RCC 7860 (cell line): ENCODE data around the gene ZNF74.
"Not testable (repeated sequence)": the region's sequence is repeated elsewhere in the genome, so short reads cannot be mapped to it uniquely, and the experiment has no call there.

Experiments used
- DNase-seq: peaks from one replicate; pipeline ENCODE4 v3.0.0-alpha.2; 2015; ENCODE audit warnings: low spot score
- FAIRE-seq: peaks from 2 replicates; lab custom pipeline; 2012; peaks lifted over from hg19 to GRCh38; lab: Jason Lieb, UNC

The ZNF74 gene

DNA sequence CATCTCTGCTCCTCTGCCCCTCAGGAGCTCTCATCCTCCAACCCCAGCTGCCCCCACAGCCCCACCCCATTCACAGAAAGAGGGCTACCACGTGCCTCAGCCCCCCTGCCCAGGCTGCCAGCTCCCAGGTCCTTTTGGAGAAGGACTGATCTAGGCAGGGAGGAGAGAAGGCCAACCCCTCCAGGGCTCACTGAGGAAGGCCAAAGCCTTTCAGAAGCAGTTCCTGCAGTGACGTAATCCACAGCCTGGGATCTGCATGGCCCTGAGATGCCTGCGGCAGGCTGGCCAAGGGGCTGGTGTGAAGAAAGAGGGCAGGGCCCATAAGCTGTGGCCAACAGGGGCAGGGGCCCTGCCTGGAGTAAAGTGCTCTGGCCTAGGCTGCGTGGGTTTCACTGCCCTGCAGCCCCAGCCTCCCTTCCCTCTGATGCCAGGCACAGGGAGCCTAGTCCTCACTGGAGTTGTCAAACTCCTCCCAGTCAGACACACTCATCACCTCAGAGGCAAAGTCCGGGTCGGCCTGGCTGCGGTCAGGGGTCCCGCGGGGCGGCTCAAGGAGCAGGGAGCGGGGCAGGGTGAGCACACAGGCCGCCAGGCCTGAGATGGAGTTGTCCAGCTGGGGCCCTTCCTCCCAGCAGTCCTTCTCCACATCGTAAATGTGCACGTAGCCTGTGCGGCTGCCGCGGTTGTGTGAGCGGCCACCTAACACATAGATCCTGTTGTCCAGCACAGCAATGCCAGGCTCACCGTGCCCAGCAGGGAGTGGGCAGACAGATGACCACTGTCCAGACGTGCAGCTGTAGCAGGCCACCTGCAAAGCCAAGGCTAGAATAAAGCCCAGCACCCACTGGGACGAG is 47.9 kb downstream of the ZNF74 start:
- no peak for FAIRE-seq
- no peak for DNase-seq

DNA sequence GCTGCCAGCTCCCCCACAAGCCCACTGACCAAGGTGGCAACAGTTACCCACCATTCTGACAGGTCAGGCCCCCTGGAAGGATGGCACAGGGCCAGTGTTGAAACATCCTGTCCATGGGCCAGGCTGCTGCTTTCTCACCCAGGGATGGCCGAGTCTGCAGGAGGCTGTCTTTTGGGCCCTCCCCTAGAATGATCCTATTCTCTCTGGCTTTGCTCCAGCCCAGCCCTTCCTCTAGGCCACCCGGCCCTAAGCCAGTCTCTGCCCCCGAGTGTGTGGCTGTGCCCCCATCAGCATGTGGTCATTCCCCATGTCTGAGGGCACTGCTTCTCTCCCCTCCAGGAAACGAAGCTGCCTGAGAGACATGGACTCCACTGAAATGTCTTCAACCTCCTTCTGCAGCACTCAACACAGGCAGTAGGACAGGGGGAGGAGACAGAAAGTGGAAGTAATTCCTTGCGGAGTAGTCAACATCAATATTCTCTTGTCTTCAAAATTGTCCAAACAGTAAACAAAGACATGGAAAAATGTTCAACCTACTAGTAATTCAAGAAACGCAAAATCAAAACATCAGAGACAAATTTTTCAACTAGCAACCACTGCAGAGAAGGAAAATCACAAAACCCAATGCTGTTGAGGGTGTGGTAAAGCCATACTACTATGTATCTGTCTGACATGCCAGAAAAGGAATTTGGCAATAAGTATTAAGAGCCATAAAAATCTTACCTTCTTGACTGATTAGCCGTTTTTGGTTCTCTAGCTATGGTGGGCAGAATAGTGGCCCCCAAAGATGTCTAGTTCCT is 48.7 kb downstream of the ZNF74 start:
- no peak for DNase-seq
- no peak for FAIRE-seq

DNA sequence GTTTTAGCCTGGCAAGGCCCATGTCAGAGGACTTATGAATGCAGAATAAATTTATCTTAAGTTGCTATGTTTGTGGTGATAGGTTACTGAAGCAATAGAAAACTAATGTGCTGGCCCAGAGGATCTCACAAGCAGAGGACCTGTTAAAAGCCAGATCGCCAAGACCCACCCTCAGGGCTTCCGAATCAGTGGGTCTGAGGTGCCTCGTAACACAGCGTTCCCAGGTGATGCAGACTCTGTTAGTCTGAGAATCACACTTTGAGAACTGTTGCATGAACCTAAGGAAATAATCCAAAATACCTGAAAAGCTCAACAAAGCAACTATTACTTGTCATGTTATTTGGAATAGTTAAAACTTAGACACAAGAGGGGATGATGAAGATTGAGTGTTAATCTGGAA is 50.4 kb downstream of the ZNF74 start:
- FAIRE-seq = no peak

DNA sequence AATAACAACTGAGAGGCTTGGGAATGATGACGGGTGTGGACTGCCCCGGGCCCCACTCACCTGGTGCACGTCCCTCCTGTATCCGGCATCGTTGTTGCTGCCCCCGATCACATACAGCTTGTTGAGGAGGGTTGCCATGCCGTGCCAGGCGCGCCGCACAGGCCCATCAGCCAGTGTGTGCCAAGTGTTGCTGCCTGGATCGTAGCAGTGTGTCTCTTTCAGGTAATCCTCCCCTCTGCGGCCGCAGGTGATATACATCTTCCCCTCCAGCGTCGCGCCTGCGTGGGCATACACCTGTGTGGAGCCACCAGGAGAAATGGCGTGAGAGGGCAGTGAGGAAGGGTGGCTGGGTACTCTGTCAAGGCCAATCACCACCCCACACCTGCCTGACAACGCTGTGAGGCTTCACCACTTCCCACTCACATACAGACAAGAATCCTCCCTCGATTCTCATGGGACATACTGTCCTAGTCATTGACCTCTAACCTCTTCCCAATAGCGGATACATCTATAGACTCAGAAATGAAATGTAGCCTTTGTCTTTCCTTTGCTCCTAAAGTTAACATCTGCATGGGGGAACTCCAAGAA is 52.5 kb downstream of the ZNF74 start:
- no peak for FAIRE-seq

More for the DNA sequence above, 50.4 kb downstream of the ZNF74 start:
- DNase-seq = no peak

DNA sequence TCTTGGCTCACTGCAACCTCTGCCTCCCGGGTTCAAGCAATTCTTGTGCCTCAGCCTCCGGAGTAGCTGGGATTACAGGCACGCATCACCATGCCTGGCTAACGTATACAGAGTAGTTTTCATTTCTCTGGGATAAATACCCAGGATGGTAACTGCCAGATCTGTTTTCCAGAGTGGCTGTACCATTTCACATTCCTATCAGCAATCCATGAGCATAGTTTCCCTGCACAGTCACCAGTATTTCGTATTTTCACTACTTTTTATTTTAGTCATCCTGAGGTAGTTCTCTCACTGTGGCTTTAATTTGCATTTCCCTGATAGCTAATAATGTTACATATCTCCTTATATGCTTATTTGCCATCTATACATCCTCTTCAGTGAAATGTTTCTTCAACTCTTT is 54.7 kb downstream of the ZNF74 start:
- DNase-seq = no peak
- FAIRE-seq = no peak

More for the DNA sequence above, 52.5 kb downstream of the ZNF74 start:
- no peak for DNase-seq

DNA sequence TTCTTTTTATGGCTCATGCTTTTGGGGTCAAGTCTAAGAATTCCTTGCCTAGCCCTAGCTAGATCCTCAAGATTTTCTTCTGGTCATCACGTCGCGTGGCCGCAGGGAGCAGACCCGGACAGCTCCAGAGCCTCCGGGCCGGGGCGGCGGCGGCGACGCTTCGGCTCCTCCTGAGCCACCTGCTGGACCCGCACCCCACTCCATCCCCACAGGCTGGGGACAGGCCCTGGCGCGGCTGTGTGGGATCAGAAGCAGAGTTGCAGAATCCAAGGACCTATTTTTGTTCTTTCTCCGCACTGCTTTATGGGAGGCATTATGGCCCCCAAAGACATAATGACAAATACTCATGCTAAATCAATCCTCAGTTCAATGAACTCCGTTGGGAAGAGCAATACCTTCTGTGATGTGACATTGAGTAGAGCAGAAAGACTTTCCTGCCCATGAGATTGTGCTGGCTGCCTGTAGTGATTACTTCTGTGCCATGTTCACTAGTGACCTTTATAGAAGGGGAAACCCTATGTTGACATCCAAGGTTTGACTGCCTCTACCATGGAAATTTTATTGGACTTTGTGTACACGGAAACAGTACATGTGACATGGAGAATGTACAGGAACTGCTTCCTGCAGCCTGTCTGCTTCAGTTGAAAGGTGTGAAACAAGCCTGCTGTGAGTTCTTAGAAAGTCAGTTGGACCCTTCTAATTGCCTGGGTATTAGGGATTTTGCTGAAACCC is 56.0 kb downstream of the ZNF74 start:
- DNase-seq (no peak), FAIRE-seq (no peak)

DNA sequence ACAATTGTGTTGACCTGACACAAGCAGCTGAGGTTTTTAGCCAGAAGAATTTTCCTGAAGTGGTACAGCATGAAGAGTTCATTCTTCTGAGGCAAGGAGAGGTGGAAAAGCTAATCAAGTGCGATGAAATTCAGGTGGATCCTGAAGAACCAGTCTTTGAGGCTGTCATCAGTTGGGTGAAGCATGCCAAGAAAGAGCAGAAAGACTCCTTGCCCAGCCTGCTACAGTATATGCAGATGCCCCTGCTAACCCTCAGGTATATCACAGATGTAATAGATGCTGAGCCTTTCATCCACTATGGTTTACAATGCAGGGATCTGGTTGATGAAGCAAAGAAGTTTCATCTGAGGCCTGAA is 56.6 kb downstream of the ZNF74 start:
- FAIRE-seq (no peak), DNase-seq (no peak)

DNA sequence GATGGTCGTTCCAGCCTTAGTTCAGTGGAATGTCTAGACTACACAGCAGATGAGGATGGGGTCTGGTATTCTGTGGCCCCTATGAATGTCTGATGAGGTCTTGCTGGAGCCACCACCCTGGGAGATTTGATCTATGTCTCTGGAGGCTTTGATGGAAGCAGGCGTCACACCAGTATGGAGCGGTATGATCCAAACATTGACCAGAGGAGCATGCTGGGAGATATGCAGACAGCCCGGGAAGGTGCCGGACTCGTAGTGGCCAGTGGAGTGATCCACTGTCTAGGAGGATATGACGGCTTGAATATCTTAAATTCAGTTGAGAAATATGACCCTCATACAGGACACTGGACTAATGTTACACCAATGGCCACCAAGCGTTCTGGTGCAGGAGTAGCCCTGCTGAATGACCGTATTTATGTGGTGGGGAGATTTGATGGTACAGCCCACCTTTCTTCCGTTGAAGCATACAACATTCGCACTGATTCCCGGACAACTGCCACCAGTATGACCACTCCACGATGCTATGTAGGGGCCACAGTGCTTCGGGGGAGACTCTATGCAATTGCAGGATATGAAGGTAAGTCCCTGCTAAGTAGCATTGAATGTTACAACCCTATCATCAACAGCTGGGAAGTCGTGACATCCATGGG is 57.3 kb downstream of the ZNF74 start:
- not testable (repeated sequence) for FAIRE-seq, DNase-seq

DNA sequence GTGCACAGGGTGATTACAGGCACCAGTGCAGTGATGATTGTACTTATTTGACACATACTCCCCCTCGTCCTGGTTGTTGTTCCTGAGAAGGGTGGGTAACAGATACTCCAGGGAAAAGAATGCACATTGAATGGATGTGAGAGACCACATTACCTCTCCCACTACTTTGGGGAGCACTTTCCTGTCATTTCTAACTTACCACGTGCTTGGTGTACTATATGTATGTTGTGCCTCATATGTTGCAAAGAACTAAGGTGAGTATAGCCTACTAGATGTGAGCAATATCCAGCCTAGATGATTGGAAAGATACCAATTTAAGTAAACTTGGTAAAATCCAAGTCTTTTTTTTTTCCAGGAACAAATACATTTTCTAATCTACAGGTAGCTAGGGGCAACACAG is 58.0 kb downstream of the ZNF74 start:
- DNase-seq (no peak), FAIRE-seq (no peak)

DNA sequence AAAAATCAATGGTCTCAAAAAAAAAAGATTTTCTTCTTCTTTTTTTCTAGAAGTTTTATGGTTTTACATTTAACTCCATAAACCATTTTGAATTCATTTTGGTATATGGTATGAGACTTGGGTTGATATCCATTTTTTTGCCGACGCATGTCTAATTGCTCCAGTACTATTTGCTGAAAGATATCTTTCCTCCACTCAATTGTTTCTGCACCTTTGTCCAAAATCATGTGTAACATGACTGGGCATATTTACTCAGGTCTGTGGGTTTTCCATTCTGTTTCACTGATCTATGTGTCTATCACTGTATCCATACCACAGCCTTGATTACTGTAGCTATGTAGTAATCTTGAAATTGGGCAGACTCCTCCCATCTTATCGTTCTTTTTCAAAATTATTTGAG is 59.3 kb downstream of the ZNF74 start:
- FAIRE-seq = no peak
- DNase-seq = no peak

DNA sequence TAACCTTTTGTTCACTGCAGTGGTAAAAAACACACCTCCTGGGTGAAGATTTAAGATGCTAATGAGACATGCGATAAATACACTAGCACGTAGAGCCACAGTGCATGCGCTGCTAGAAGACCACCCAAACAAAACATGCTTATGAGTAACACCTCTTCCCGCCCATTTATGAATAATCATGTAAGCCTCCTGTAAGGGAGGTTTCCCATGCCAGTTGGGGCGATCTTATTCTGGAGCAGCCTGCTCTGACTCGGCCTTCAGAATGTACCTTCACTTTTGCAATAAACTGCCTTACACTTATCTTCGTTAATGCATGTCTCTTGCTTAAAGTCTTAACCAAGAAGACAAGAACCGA is 61.7 kb downstream of the ZNF74 start:
- FAIRE-seq = no peak
- DNase-seq = no peak

DNA sequence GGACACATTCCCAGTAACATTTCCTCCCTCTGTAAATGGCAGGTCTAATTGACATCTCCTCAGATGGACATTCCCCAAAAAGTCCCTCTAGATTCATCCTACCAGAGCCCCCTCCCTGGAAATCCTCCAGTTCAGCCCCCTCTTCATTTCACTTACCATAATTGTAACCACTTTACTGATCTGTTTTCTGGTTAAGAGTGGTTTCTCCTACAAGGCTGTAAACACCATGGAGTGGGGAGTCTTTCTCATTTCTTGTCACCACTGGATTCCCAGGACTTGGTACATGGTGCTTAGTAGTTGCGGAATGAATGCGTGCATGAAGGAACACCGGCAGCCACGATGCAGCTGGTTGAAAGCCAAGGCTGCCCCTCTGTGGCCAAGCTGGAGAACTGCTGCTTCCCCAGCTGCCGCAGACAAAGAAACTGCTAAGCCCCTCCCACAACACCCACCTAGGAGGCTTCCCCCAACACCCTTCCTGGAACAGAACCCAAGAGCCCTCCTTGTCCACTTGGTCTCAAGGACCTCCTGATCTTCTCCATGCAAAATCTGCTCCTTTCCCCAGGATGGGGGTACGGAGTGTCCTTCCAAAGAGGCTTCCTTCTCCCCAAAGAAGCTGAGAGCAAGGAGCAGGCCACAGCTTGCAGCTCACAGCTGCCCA is 62.2 kb downstream of the ZNF74 start:
- no peak for FAIRE-seq

DNA sequence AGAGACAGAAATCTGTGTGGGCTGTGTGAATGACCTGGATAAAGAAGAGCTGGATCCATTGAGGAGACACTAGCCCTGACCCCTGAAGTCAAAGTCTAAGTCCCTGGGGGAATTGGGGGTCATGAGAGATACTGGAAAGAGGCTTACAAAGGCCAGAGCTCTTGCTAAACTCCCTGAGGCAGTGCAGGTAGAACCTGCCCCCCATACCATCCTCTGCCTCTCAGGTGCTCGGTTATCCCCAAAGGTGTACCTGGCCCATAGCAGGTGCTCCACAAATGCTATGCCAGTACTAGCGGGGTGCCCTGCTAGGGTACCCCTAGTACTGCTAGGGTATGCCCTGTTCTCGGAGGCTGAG is 62.7 kb downstream of the ZNF74 start:
- DNase-seq = no peak
- FAIRE-seq = no peak

More for the DNA sequence above, 62.2 kb downstream of the ZNF74 start:
- DNase-seq = peak; percentile 33

DNA sequence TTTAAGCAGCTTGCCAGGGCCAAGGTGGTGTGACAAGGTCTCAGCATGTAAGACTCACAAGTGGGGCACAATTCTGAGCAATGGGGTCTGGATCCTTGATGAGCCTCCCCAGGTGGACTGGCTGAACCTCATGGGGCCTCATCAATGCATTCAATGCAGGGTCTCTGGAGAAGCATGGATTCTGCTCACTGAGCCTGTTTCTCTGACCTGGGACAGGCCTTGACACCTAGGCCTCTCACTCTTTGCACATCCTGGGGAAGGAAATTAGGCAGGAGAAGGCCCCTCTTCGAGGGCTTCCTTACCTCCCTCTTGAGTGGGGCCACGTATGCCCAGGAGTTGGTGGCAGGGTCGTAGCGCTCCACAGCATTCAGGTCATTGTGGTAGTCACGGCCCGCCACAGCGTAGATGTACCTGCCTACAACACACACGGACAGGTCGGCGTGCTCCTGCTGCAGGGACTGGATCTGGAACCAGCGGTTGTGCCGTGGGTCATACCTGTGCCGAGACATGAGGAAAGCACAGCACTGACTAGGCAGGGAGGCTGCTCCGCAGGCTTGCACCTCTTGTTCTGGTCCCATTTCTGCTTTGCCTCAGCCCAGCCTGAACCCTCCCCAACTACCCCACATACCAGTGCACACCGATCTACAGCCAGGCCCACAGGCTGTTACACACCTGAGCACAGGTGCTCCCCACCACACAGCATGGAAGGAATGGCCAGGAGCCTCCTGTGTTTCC is 63.7 kb downstream of the ZNF74 start:
- FAIRE-seq = no peak
- DNase-seq = no peak
